ENCODE data around the gene USP6NL. TPM values are rescaled to one million over a fixed set of nuclear protein-coding genes. Genes with fewer than 3 reads are reported as not detected.
A peak's percentile ranks its signal among the peaks of the same experiment; 100 is the strongest.
"Not testable (repeated sequence)": the region's sequence is repeated elsewhere in the genome, so short reads cannot be mapped to it uniquely, and the experiment has no call there.

USP6NL gene
- polyA plus RNA-seq, 1 donor = 30.0 TPM

GRCh38 chr10:11446133-11446532, 165.3 kb downstream of the USP6NL start:
- no peak for DNase-seq

- no peak for DNase-seq
Observed at GRCh38 chr10:11444531-11445228, 166.8 kb downstream of the USP6NL start.

- no peak for DNase-seq
Observed at GRCh38 chr10:11444155-11444530, 167.3 kb downstream of the USP6NL start.

- DNase-seq = no peak
Observed at GRCh38 chr10:11443468-11444154, 167.8 kb downstream of the USP6NL start.

GRCh38 chr10:11442001-11442773, 169.3 kb downstream of the USP6NL start:
- no peak for DNase-seq

GRCh38 chr10:11441151-11441535, 170.3 kb downstream of the USP6NL start:
- no peak for DNase-seq

GRCh38 chr10:11440250-11441150, 170.9 kb downstream of the USP6NL start:
- no peak for DNase-seq

- DNase-seq = no peak
Observed at GRCh38 chr10:11439523-11440053, 171.9 kb downstream of the USP6NL start.

- DNase-seq = peak; percentile 42
Observed at GRCh38 chr10:11437391-11438142, 173.9 kb downstream of the USP6NL start.

GRCh38 chr10:11436445-11436844, 175.0 kb downstream of the USP6NL start:
- not testable (repeated sequence) for DNase-seq

GRCh38 chr10:11435581-11435981, 175.9 kb downstream of the USP6NL start:
- DNase-seq = no peak

GRCh38 chr10:11434324-11434723, 177.1 kb downstream of the USP6NL start:
- DNase-seq = no peak

GRCh38 chr10:11433657-11434056, 177.8 kb downstream of the USP6NL start:
- no peak for DNase-seq

- no peak for DNase-seq
Observed at GRCh38 chr10:11431216-11431555, 180.3 kb downstream of the USP6NL start.

GRCh38 chr10:11430421-11431215, 180.8 kb downstream of the USP6NL start:
- DNase-seq = no peak

GRCh38 chr10:11429439-11430052, 181.9 kb downstream of the USP6NL start:
- no peak for DNase-seq

GRCh38 chr10:11425676-11426075, 185.8 kb downstream of the USP6NL start:
- DNase-seq = no peak

GRCh38 chr10:11425296-11425610, 186.2 kb downstream of the USP6NL start:
- no peak for DNase-seq

- peak; percentile 43 for DNase-seq
Observed at GRCh38 chr10:11424456-11425295, 186.8 kb downstream of the USP6NL start.

All from left kidney (tissue), 2 donors.